ENCODE measurements around the gene MYF5.
"Not testable (repeated sequence)": the region's sequence is repeated elsewhere in the genome, so short reads cannot be mapped to it uniquely, and the experiment has no call there.

Gene MYF5

GRCh38 chr12:80716696-80717469, at the start of gene MYF5:
MYF5 (plus strand) TSS chr12:80716912; CDS start chr12:80717064, 152 bp downstream.
- no peak for DNase-seq (ENCODE audit: extremely low read depth in 1 of 2, low read depth in 1 of 2)

GRCh38 chr12:80670214-80670613, 46.5 kb upstream of the MYF5 start:
- no peak for DNase-seq (ENCODE audit: extremely low read depth in 1 of 2, low read depth in 1 of 2)

- not testable (repeated sequence) for DNase-seq (ENCODE audit: extremely low read depth in 1 of 2, low read depth in 1 of 2)
Measured at GRCh38 chr12:80676042-80676636, 40.6 kb upstream of the MYF5 start.

GRCh38 chr12:80676856-80677255, 39.9 kb upstream of the MYF5 start:
- no peak for DNase-seq (ENCODE audit: extremely low read depth in 1 of 2, low read depth in 1 of 2)

- DNase-seq (ENCODE audit: extremely low read depth in 1 of 2, low read depth in 1 of 2): no peak
Measured at GRCh38 chr12:80677994-80678393, 38.7 kb upstream of the MYF5 start.

GRCh38 chr12:80679346-80680131, 37.2 kb upstream of the MYF5 start:
- no peak for DNase-seq (ENCODE audit: extremely low read depth in 1 of 2, low read depth in 1 of 2)

- no peak for DNase-seq (ENCODE audit: extremely low read depth in 1 of 2, low read depth in 1 of 2)
Measured at GRCh38 chr12:80681287-80681686, 35.4 kb upstream of the MYF5 start.

- no peak for DNase-seq (ENCODE audit: extremely low read depth in 1 of 2, low read depth in 1 of 2)
Measured at GRCh38 chr12:80681786-80682185, 34.9 kb upstream of the MYF5 start.

GRCh38 chr12:80684077-80684495, 32.6 kb upstream of the MYF5 start:
- DNase-seq (ENCODE audit: extremely low read depth in 1 of 2, low read depth in 1 of 2): no peak

- no peak for DNase-seq (ENCODE audit: extremely low read depth in 1 of 2, low read depth in 1 of 2)
Measured at GRCh38 chr12:80690090-80690489, 26.6 kb upstream of the MYF5 start.

GRCh38 chr12:80690513-80690912, 26.2 kb upstream of the MYF5 start:
- DNase-seq (ENCODE audit: extremely low read depth in 1 of 2, low read depth in 1 of 2): no peak

GRCh38 chr12:80692114-80692513, 24.6 kb upstream of the MYF5 start:
- DNase-seq (ENCODE audit: extremely low read depth in 1 of 2, low read depth in 1 of 2): no peak

- DNase-seq (ENCODE audit: extremely low read depth in 1 of 2, low read depth in 1 of 2): no peak
Measured at GRCh38 chr12:80697270-80697887, 19.3 kb upstream of the MYF5 start.

- DNase-seq (ENCODE audit: extremely low read depth in 1 of 2, low read depth in 1 of 2): no peak
Measured at GRCh38 chr12:80698256-80698655, 18.5 kb upstream of the MYF5 start.

- DNase-seq (ENCODE audit: extremely low read depth in 1 of 2, low read depth in 1 of 2): no peak
Measured at GRCh38 chr12:80698847-80699542, 17.7 kb upstream of the MYF5 start.

- no peak for DNase-seq (ENCODE audit: extremely low read depth in 1 of 2, low read depth in 1 of 2)
Measured at GRCh38 chr12:80700327-80700726, 16.4 kb upstream of the MYF5 start.

- no peak for DNase-seq (ENCODE audit: extremely low read depth in 1 of 2, low read depth in 1 of 2)
Measured at GRCh38 chr12:80701388-80701787, 15.3 kb upstream of the MYF5 start.

GRCh38 chr12:80702889-80703805, 13.6 kb upstream of the MYF5 start:
- no peak for DNase-seq (ENCODE audit: extremely low read depth in 1 of 2, low read depth in 1 of 2)

- no peak for DNase-seq (ENCODE audit: extremely low read depth in 1 of 2, low read depth in 1 of 2)
Measured at GRCh38 chr12:80704420-80704819, 12.3 kb upstream of the MYF5 start.
